ENCODE results near the gene MBLAC2.

MBLAC2 gene

DNA sequence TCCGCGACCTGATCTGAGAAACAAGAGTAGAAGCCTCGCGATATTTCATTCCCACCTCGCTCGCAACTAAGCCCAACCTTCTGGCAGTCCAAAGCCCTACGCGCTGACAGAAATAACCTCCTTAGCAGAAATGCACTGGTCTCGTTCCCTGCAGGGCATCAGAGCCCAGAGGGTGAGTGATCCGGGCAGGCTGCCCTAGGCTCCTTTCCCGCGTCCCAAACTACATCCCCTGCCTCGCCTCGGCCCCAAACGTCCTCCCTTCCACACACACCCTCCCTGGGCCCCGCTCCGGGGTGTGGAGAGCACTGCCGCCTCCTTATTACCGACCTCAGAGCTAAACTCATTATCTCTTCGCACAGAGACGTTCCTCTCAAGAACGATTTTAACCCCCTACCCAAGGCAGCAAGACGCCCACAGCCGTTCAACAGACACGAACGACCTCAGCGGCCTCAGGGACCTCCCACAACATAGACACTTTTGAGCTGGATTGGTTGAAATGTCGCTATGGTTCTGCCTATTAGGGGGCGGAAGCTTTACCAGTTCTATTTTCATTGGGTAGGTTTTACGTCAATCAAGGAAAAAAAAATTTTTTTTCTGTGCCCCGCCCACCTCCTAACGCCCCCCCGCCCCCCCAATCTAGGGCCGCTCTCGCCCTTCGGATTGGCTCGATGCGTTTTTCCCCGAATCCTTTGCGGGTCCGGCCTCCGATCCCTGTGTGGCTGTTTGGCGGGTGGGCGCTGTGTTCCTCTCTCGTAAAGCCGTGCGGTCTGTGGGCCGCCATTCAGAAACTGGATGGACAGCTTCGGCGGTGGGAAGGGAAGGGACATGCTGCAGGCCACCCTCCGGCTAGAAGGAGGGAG lies 65.0 kb downstream of the MBLAC2 start, which contains the start of gene CETN3:
Gene CETN3, minus strand, starts transcription at position 439 of the 860 bp plus-strand sequence. Its CDS starts 95 bp downstream, at position 344.
- TF ChIP-seq, protein P1, sequence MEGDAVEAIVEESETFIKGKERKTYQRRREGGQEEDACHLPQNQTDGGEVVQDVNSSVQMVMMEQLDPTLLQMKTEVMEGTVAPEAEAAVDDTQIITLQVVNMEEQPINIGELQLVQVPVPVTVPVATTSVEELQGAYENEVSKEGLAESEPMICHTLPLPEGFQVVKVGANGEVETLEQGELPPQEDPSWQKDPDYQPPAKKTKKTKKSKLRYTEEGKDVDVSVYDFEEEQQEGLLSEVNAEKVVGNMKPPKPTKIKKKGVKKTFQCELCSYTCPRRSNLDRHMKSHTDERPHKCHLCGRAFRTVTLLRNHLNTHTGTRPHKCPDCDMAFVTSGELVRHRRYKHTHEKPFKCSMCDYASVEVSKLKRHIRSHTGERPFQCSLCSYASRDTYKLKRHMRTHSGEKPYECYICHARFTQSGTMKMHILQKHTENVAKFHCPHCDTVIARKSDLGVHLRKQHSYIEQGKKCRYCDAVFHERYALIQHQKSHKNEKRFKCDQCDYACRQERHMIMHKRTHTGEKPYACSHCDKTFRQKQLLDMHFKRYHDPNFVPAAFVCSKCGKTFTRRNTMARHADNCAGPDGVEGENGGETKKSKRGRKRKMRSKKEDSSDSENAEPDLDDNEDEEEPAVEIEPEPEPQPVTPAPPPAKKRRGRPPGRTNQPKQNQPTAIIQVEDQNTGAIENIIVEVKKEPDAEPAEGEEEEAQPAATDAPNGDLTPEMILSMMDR (IDR thresholded peaks at IDR 0.05; ENCODE audit: low read depth, low read length, missing control alignments): no peak
- DNase-seq (ENCODE audit: extremely low read depth, low read depth): peak; percentile 93
- peak within 1 kb of the TSS; percentile 90 for H3K4me3 ChIP-seq (replicated peaks; ENCODE audit: low read depth, low read length)

DNA sequence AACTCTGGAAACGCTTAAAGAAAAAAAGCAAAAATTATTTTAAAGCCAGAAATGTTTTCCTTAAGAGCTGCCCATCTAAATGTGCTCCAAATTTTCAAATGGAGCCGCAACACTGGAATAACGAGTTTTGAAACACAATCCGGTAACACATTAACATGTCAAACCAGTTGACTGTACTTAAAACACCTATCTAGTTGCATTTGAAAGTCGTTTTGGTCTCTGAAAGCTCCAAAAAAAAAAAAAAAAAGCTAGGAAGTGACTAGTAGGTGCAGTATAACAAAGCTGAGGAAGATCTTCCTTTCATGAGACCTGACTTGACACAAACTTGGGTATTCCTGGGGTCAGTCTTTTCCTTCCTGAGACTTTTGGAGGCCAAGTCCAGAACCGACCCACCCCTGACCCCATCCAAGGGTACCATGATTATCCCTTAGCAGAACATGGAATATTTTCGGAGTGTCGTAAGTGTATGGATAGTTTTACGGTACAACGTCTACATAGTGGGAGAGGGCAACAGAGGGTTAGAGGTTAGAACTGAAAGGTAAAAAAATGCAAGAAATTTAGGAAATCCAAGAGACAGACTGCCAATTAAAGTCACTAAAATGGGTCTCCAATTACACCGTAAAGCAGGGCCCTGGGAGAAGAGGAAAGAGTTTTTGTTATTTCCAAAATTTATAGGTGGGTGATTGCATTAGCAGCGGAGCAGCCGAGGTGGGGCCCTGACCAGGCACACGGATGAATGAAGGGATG lies 65.8 kb downstream of the MBLAC2 start:
- TF ChIP-seq, protein P1 (IDR thresholded peaks at IDR 0.05; ENCODE audit: low read depth, low read length, missing control alignments): no peak
- peak overlapping the region; percentile 90 for H3K4me3 ChIP-seq (replicated peaks; ENCODE audit: low read depth, low read length)
- DNase-seq (ENCODE audit: extremely low read depth, low read depth): no peak

Data from HFF-Myc (cell line).